Skin epidermis (tissue), 12 donors: Measurements from ENCODE around the gene HIBCH.
A peak's percentile ranks its signal among the peaks of the same experiment; 100 is the strongest.
"Not testable (repeated sequence)": the region's sequence is repeated elsewhere in the genome, so short reads cannot be mapped to it uniquely, and the experiment has no call there.

ENCODE experiments used
- H3K27ac ChIP-seq, 21 experiments: fragments of 200-600 bp; sonication (generic) in 11 of 21; one replicate each; pipeline ENCODE4 v1.5.0; 2020; ENCODE audit warnings: mild to moderate bottlenecking in 3 of 21, inconsistent platforms in 2 of 21, moderate library complexity in 2 of 21
- H3K4me3 ChIP-seq, 7 experiments: fragments of 200-600 bp; sonication (generic) in 2 of 7; one replicate each; pipeline ENCODE4 v1.5.0; 2020; ENCODE audit warnings: inconsistent platforms in 2 of 7, mild to moderate bottlenecking in 2 of 7, moderate library complexity in 1 of 7

The HIBCH gene

GRCh38 chr2:190318514-190318913, 1.1 kb downstream of the HIBCH start:
- Histone ChIP-seq H3K27ac (peak overlapping the region in 15 of 21 experiments; percentile 70 to 91 (median 85)), H3K4me3 (peak overlapping the region; percentile 43 to 80 (median 62))

GRCh38 chr2:190315273-190315672, 4.4 kb downstream of the HIBCH start:
- Histone ChIP-seq H3K27ac (no peak overlapping the region), H3K4me3 (no peak overlapping the region)

GRCh38 chr2:190313880-190314279, 5.7 kb downstream of the HIBCH start:
- H3K4me3 ChIP-seq: no peak overlapping the region
- no peak overlapping the region for H3K27ac ChIP-seq

- H3K4me3 ChIP-seq, H3K27ac ChIP-seq: not testable (repeated sequence)
Observed at GRCh38 chr2:190312635-190313025, 7.0 kb downstream of the HIBCH start.

- Histone ChIP-seq H3K27ac (no peak overlapping the region), H3K4me3 (no peak overlapping the region)
Observed at GRCh38 chr2:190311893-190312634, 7.6 kb downstream of the HIBCH start.

- Histone ChIP-seq H3K27ac (no peak overlapping the region), H3K4me3 (no peak overlapping the region)
Observed at GRCh38 chr2:190308031-190308430, 11.6 kb downstream of the HIBCH start.

GRCh38 chr2:190304404-190304803, 15.2 kb downstream of the HIBCH start:
- no peak overlapping the region for H3K4me3 ChIP-seq
- no peak overlapping the region for H3K27ac ChIP-seq

GRCh38 chr2:190303647-190304046, 16.0 kb downstream of the HIBCH start:
- Histone ChIP-seq H3K4me3 (no peak overlapping the region), H3K27ac (no peak overlapping the region)

GRCh38 chr2:190302052-190302451, 17.6 kb downstream of the HIBCH start:
- no peak overlapping the region for H3K27ac ChIP-seq
- no peak overlapping the region for H3K4me3 ChIP-seq

GRCh38 chr2:190301032-190301431, 18.6 kb downstream of the HIBCH start:
- Histone ChIP-seq H3K27ac (no peak overlapping the region), H3K4me3 (no peak overlapping the region)

- H3K27ac ChIP-seq, H3K4me3 ChIP-seq: not testable (repeated sequence)
Observed at GRCh38 chr2:190297880-190298279, 21.7 kb downstream of the HIBCH start.

- no peak overlapping the region for H3K27ac ChIP-seq
Observed at GRCh38 chr2:190283783-190284182, 35.8 kb downstream of the HIBCH start.

GRCh38 chr2:190280565-190281350, 38.9 kb downstream of the HIBCH start:
- Histone ChIP-seq H3K27ac (no peak overlapping the region), H3K4me3 (no peak overlapping the region)

More at GRCh38 chr2:190283783-190284182, 35.8 kb downstream of the HIBCH start:
- H3K4me3 ChIP-seq: no peak overlapping the region

- H3K27ac ChIP-seq, H3K4me3 ChIP-seq: not testable (repeated sequence)
Observed at GRCh38 chr2:190279256-190280134, 40.1 kb downstream of the HIBCH start.

GRCh38 chr2:190277234-190278112, 42.2 kb downstream of the HIBCH start:
- no peak overlapping the region for H3K27ac ChIP-seq
- H3K4me3 ChIP-seq: no peak overlapping the region

- Histone ChIP-seq H3K4me3 (no peak overlapping the region), H3K27ac (no peak overlapping the region)
Observed at GRCh38 chr2:190272457-190272842, 47.2 kb downstream of the HIBCH start.

- no peak overlapping the region for H3K4me3 ChIP-seq
- H3K27ac ChIP-seq: no peak overlapping the region
Observed at GRCh38 chr2:190271783-190272456, 47.7 kb downstream of the HIBCH start.

- Histone ChIP-seq H3K27ac (no peak overlapping the region), H3K4me3 (no peak overlapping the region)
Observed at GRCh38 chr2:190270298-190270697, 49.3 kb downstream of the HIBCH start.

- H3K4me3 ChIP-seq, H3K27ac ChIP-seq: not testable (repeated sequence)
Observed at GRCh38 chr2:190269699-190270098, 49.9 kb downstream of the HIBCH start.
